Osteoblast (primary cell): ENCODE measurements around the gene KRTAP10-9. TPM values are rescaled to one million over a fixed set of nuclear protein-coding genes. Genes with fewer than 3 reads are reported as not detected.
"Not testable (repeated sequence)": the region's sequence is repeated elsewhere in the genome, so short reads cannot be mapped to it uniquely, and the experiment has no call there.

Source experiments
- DNase-seq: peaks from one replicate; pipeline ENCODE4 v3.0.0; 2011; ENCODE audit warnings: low spot score, mixed read lengths; ENCODE audit not compliant: insufficient read length; ENCODE audit errors: missing footprints
- H2AFZ ChIP-seq: 2 replicates; pipeline ENCODE4 v1.6.0; 2011; ENCODE audit warnings: mild to moderate bottlenecking, low read length
- H3K27ac ChIP-seq: 2 replicates; pipeline ENCODE4 v1.5.1; 2011; ENCODE audit warnings: mild to moderate bottlenecking, low read depth, low read length, moderate library complexity
- H3K27me3 ChIP-seq: 2 replicates; pipeline ENCODE4 v1.6.0; 2012; ENCODE audit warnings: mild to moderate bottlenecking, control low read depth, inconsistent platforms, low read length, moderate library complexity; ENCODE audit not compliant: insufficient read depth
- H3K36me3 ChIP-seq: 2 replicates; pipeline ENCODE4 v1.5.1; 2011; ENCODE audit warnings: mild to moderate bottlenecking, low read length, control low read depth, moderate library complexity; ENCODE audit not compliant: insufficient read depth
- H3K4me1 ChIP-seq: 2 replicates; pipeline ENCODE4 v1.5.1; 2011; ENCODE audit warnings: mild to moderate bottlenecking, low read length, control low read depth, moderate library complexity; ENCODE audit not compliant: insufficient read depth
- H3K4me2 ChIP-seq: 2 replicates; pipeline ENCODE4 v1.6.0; 2011; ENCODE audit warnings: mild to moderate bottlenecking, low read length; ENCODE audit not compliant: insufficient read depth
- H3K4me3 ChIP-seq: fragments of 200-600 bp; sonication (generic); 3 replicates; pipeline ENCODE4 v1.5.1; 2012; ENCODE audit warnings: mild to moderate bottlenecking, low read length, inconsistent platforms; ENCODE audit not compliant: insufficient read depth
- H3K79me2 ChIP-seq: 2 replicates; pipeline ENCODE4 v1.6.0; 2012; ENCODE audit warnings: mild to moderate bottlenecking, low read length, control low read depth, inconsistent platforms; ENCODE audit not compliant: insufficient read depth
- H3K9me3 ChIP-seq: 2 replicates; pipeline ENCODE4 v1.5.1; 2011; ENCODE audit warnings: low read depth, low read length, control low read depth
- H4K20me1 ChIP-seq: 2 replicates; pipeline ENCODE4 v1.6.0; 2012; ENCODE audit warnings: mild to moderate bottlenecking, low read length, control low read depth; ENCODE audit not compliant: insufficient read depth
- CTCF ChIP-seq: IDR thresholded peaks from 2 replicates; pipeline ENCODE4 v1.5.1; 2011; ENCODE audit warnings: mild to moderate bottlenecking, low read depth, low read length, moderate library complexity; ENCODE audit errors: extremely low read depth
- total RNA-seq: library from RNA; depleted of rRNA; stranded (reverse); fragments of >200 nt; gene quantifications from 2 replicates; pipeline ENCODE4 v1.2.3, GENCODE V29; 2012

The KRTAP10-9 gene
- total RNA-seq, 1 donor, result not detected

- Histone ChIP-seq H4K20me1 (no peaks in the 10 kb centered on the region), H3K79me2 (no peaks in the 10 kb centered on the region), H3K4me3 (no peak overlapping the region), H3K4me2 (no peak overlapping the region), H3K27ac (no peak overlapping the region), H2AFZ (no peak overlapping the region), H3K36me3 (no peaks in the 10 kb centered on the region), H3K27me3 (no peaks in the 10 kb centered on the region), H3K9me3 (no peaks in the 10 kb centered on the region), H3K4me1 (no peaks in the 10 kb centered on the region)
- no peak for TF ChIP-seq CTCF
- no peak for DNase-seq
Observed at GRCh38 chr21:44619886-44620285, 7.0 kb upstream of the KRTAP10-9 start.

GRCh38 chr21:44623575-44623974 lies 3.3 kb upstream of the KRTAP10-9 start:
- H3K27me3 ChIP-seq, result no peaks in the 10 kb centered on the region
- H3K9me3 ChIP-seq, result no peaks in the 10 kb centered on the region
- no peaks in the 10 kb centered on the region for H3K79me2 ChIP-seq
- no peak overlapping the region for H3K27ac ChIP-seq
- no peak for TF ChIP-seq CTCF
- H4K20me1 ChIP-seq, result no peaks in the 10 kb centered on the region
- no peak overlapping the region for H3K4me3 ChIP-seq
- DNase-seq, result no peak
- no peaks in the 10 kb centered on the region for H3K36me3 ChIP-seq
- no peak overlapping the region for H3K4me2 ChIP-seq
- no peaks in the 10 kb centered on the region for H3K4me1 ChIP-seq
- H2AFZ ChIP-seq, result no peak overlapping the region

GRCh38 chr21:44625756-44626155 lies 1.1 kb upstream of the KRTAP10-9 start:
- no peak overlapping the region for H3K27ac ChIP-seq
- no peaks in the 10 kb centered on the region for H3K27me3 ChIP-seq
- H4K20me1 ChIP-seq, result no peaks in the 10 kb centered on the region
- no peak overlapping the region for H3K4me3 ChIP-seq
- no peaks in the 10 kb centered on the region for H3K36me3 ChIP-seq
- no peaks in the 10 kb centered on the region for H3K4me1 ChIP-seq
- no peaks in the 10 kb centered on the region for H3K9me3 ChIP-seq
- DNase-seq, result no peak
- H3K4me2 ChIP-seq, result no peak overlapping the region
- no peak for TF ChIP-seq CTCF
- H3K79me2 ChIP-seq, result no peaks in the 10 kb centered on the region
- no peak overlapping the region for H2AFZ ChIP-seq

GRCh38 chr21:44626262-44626661 lies 631 bp upstream of the KRTAP10-9 start:
- Histone ChIP-seq H3K9me3 (no peaks in the 10 kb centered on the region), H3K4me2 (no peak overlapping the region), H3K27me3 (no peaks in the 10 kb centered on the region), H2AFZ (no peak overlapping the region), H3K79me2 (no peaks in the 10 kb centered on the region), H4K20me1 (no peaks in the 10 kb centered on the region), H3K36me3 (no peaks in the 10 kb centered on the region), H3K4me1 (no peaks in the 10 kb centered on the region), H3K4me3 (no peak overlapping the region), H3K27ac (no peak overlapping the region)
- no peak for TF ChIP-seq CTCF
- DNase-seq, result no peak

- H3K79me2 ChIP-seq, H3K36me3 ChIP-seq, H3K27ac ChIP-seq, H3K4me1 ChIP-seq, H4K20me1 ChIP-seq, H3K27me3 ChIP-seq, H3K4me2 ChIP-seq, H3K9me3 ChIP-seq, DNase-seq, H3K4me3 ChIP-seq, H2AFZ ChIP-seq: not testable (repeated sequence)
Observed at GRCh38 chr21:44627181-44627822, 409 bp downstream of the KRTAP10-9 start.

GRCh38 chr21:44627831-44628233 lies 939 bp downstream of the KRTAP10-9 start:
- H2AFZ ChIP-seq, H3K27me3 ChIP-seq, H4K20me1 ChIP-seq, H3K4me2 ChIP-seq, H3K36me3 ChIP-seq, H3K9me3 ChIP-seq, H3K27ac ChIP-seq, H3K4me3 ChIP-seq, H3K79me2 ChIP-seq, DNase-seq, H3K4me1 ChIP-seq: not testable (repeated sequence)
